ENCODE measurements around the gene HPCAL4. TPM values are rescaled to one million over a fixed set of nuclear protein-coding genes. Genes with fewer than 3 reads are reported as not detected.

HPCAL4 gene
- total RNA-seq, 1 donor from 2014 or later, result 0.84 TPM

DNA sequence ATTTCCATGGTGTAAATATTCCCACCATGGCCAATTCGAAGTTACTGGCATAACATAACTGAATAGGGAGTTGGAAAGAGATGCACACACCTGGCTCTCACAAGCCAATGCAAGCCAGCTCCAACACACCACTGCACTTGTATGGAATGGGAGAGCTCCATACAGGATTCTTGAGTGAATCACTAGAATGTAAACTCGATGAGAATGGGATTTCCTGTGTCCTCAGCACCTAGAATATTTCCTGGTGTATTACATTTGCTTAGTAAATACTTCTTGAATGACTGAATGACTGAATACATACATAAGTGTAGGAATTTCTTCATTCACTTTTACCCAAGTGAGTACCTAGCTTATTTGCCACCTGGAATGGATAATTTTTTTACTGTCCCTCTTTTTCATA is 31.3 kb upstream of the HPCAL4 start:
- Histone ChIP-seq H3K36me3 (ENCODE audit: control insufficient read depth, insufficient read depth, low read length) (no peaks in the 10 kb centered on the region), H3K4me3 (ENCODE audit: low read depth, low read length) (no peak overlapping the region), H3K27me3 (ENCODE audit: control insufficient read depth, insufficient read depth, low read length) (peaks cover 12% of the 10 kb centered on the region)
- DNase-seq (ENCODE audit: low read depth), result no peak
- TF ChIP-seq, protein P1, sequence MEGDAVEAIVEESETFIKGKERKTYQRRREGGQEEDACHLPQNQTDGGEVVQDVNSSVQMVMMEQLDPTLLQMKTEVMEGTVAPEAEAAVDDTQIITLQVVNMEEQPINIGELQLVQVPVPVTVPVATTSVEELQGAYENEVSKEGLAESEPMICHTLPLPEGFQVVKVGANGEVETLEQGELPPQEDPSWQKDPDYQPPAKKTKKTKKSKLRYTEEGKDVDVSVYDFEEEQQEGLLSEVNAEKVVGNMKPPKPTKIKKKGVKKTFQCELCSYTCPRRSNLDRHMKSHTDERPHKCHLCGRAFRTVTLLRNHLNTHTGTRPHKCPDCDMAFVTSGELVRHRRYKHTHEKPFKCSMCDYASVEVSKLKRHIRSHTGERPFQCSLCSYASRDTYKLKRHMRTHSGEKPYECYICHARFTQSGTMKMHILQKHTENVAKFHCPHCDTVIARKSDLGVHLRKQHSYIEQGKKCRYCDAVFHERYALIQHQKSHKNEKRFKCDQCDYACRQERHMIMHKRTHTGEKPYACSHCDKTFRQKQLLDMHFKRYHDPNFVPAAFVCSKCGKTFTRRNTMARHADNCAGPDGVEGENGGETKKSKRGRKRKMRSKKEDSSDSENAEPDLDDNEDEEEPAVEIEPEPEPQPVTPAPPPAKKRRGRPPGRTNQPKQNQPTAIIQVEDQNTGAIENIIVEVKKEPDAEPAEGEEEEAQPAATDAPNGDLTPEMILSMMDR (IDR thresholded peaks at IDR 0.05; ENCODE audit: insufficient read depth, low read length, poor library complexity, severe bottlenecking), result no peak

DNA sequence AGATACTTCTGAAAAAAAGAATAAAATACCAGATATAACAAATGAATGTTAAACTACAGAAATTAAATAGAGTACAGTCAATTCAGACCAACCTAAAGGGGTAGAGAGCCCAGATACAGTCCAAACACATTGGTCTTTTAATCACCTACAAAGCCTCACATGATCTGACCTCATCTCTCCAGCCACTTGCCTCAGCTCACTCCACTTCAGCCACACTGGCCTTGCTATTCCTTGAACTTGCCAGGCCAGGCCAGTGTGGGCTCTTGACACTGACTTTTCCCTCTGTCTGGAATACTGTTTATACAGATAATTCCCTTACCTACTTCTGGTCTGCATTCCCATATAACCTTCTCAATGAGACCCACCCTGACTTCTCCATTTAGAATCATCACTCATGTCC is 30.4 kb upstream of the HPCAL4 start:
- TF ChIP-seq, protein P1 (IDR thresholded peaks at IDR 0.05; ENCODE audit: insufficient read depth, low read length, poor library complexity, severe bottlenecking), result no peak
- Histone ChIP-seq H3K27me3 (ENCODE audit: control insufficient read depth, insufficient read depth, low read length) (peaks cover 11% of the 10 kb centered on the region), H3K36me3 (ENCODE audit: control insufficient read depth, insufficient read depth, low read length) (no peaks in the 10 kb centered on the region), H3K4me3 (ENCODE audit: low read depth, low read length) (no peak overlapping the region)
- no peak for DNase-seq (ENCODE audit: low read depth)

DNA sequence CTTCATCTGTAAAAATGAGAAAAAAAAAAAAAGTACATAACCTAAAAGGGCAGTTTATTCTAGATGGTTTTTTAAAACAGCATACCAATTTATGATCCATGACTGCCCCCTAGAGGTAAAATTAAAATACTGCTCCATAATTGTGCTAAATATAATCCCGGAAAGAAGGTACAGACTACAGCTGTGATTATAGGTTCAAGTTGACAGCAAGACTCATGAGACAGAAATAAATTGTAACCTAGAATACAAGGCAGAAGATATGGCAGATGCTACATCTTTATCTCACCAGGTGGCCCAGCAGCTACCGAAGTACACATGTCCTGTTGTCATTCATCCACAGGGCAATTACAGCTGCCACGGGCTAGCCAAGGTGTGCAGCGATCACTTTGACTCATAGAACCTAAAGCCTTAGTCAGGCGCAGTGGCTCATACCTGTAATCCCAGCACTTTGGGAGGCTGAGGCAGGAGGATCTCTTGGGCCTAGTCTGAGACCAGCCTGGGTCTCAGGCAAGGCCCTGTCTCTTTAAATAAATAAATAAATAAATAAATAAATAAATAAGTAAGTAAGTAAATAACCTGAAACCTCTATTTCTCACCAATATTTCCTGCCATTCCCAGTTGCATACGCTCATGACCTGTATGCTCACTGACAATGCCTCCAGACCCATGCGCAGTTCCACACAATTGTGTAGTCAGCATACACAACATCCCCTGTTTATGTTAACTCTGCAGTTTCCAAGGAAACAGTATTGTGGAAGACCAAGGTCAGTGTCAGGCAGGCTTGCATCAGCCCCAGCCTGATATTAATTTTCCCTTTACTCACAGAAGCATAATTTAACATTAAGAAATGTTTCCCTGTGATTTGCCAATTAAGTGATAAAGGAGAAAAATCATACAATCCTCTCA is 29.1 kb upstream of the HPCAL4 start:
- no peak for DNase-seq (ENCODE audit: low read depth)

DNA sequence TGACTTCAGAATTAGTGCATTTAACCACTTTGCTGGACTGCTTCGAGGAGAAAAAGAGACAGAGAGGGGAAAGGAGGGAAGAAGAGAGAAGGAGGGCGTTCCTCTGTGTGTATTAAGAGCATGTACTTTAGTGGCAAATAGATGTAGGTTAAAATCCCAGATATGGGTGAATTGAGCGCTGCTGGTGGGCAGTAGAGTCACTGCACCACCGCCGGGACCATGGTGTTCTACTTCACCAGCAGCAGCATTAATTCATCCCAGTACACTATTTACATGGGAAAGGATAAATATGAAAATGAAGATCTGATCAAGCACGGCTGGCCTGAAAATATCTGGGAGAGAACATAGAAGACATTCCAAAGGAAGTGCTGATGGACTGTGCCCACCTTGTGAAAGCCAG is 26.6 kb upstream of the HPCAL4 start:
- peaks cover 13% of the 10 kb centered on the region for H3K27me3 ChIP-seq (ENCODE audit: control insufficient read depth, insufficient read depth, low read length)
- TF ChIP-seq, protein P1 (IDR thresholded peaks at IDR 0.05; ENCODE audit: insufficient read depth, low read length, poor library complexity, severe bottlenecking), result no peak

More for the DNA sequence above, 29.1 kb upstream of the HPCAL4 start:
- TF ChIP-seq, protein P1 (IDR thresholded peaks at IDR 0.05; ENCODE audit: insufficient read depth, low read length, poor library complexity, severe bottlenecking), result peak; percentile 37
- Histone ChIP-seq H3K27me3 (ENCODE audit: control insufficient read depth, insufficient read depth, low read length) (peaks cover 11% of the 10 kb centered on the region), H3K4me3 (ENCODE audit: low read depth, low read length) (no peak overlapping the region), H3K36me3 (ENCODE audit: control insufficient read depth, insufficient read depth, low read length) (no peaks in the 10 kb centered on the region)

DNA sequence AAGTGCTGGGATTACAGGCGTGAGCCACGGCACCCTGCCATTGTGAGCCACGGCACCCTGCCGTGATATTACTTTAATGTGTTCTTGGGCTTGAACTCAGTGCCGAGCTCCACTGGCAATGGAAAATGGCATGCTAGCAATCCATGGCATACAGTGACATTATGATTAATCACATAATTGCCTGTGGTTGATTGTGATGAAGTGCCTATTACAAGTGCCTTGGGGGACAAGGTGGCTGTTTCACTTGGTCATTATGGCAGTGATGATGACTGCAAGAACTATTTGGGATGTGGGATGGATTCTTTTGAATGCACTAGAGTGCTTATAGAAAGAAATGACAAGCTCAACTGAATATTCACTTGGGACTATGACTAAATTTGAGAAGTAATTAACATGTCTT is 22.3 kb upstream of the HPCAL4 start:
- Histone ChIP-seq H3K4me3 (ENCODE audit: low read depth, low read length) (no peak overlapping the region), H3K36me3 (ENCODE audit: control insufficient read depth, insufficient read depth, low read length) (no peaks in the 10 kb centered on the region), H3K27me3 (ENCODE audit: control insufficient read depth, insufficient read depth, low read length) (peaks cover 13% of the 10 kb centered on the region)
- no peak for DNase-seq (ENCODE audit: low read depth)
- TF ChIP-seq, protein P1 (IDR thresholded peaks at IDR 0.05; ENCODE audit: insufficient read depth, low read length, poor library complexity, severe bottlenecking), result no peak

More for the DNA sequence above, 26.6 kb upstream of the HPCAL4 start:
- Histone ChIP-seq H3K36me3 (ENCODE audit: control insufficient read depth, insufficient read depth, low read length) (no peaks in the 10 kb centered on the region), H3K4me3 (ENCODE audit: low read depth, low read length) (no peak overlapping the region)
- no peak for DNase-seq (ENCODE audit: low read depth)
